GM21360 (cell line): ENCODE results near the gene MYORG.

Experiments
- ATAC-seq: cut with Tn5 transposase; IDR thresholded peaks from one replicate; pipeline ENCODE4 v1.9.1; 2021; ENCODE audit warnings: mild to moderate bottlenecking, moderate library complexity; ENCODE audit not compliant: unreplicated experiment

The MYORG gene

GRCh38 chr9:34385561-34386230 is 9.0 kb upstream of the MYORG start:
- no peak for ATAC-seq

- ATAC-seq: no peak
Observed at GRCh38 chr9:34384368-34385165, 7.9 kb upstream of the MYORG start.

- no peak for ATAC-seq
Observed at GRCh38 chr9:34383904-34384303, 7.2 kb upstream of the MYORG start.

GRCh38 chr9:34382879-34383278 is 6.2 kb upstream of the MYORG start:
- ATAC-seq: no peak

- ATAC-seq: no peak
Observed at GRCh38 chr9:34382054-34382453, 5.4 kb upstream of the MYORG start.

GRCh38 chr9:34381323-34381722 is 4.6 kb upstream of the MYORG start:
- ATAC-seq: no peak

GRCh38 chr9:34380511-34381315 is 4.0 kb upstream of the MYORG start:
- ATAC-seq: no peak

- ATAC-seq: no peak
Observed at GRCh38 chr9:34380034-34380510, 3.4 kb upstream of the MYORG start.

- no peak for ATAC-seq
Observed at GRCh38 chr9:34379334-34380033, 2.8 kb upstream of the MYORG start.

GRCh38 chr9:34378376-34379060 is 1.8 kb upstream of the MYORG start:
- ATAC-seq: no peak

GRCh38 chr9:34377404-34377746 is 677 bp upstream of the MYORG start:
- ATAC-seq: no peak

- peak; percentile 14 for ATAC-seq
Observed at GRCh38 chr9:34375901-34376595, 650 bp downstream of the MYORG start.

- no peak for ATAC-seq
Observed at GRCh38 chr9:34374905-34375552, 1.7 kb downstream of the MYORG start.

GRCh38 chr9:34374339-34374738 is 2.4 kb downstream of the MYORG start:
- ATAC-seq: no peak

- ATAC-seq: no peak
Observed at GRCh38 chr9:34373749-34374148, 2.9 kb downstream of the MYORG start.

GRCh38 chr9:34372467-34373011 is 4.2 kb downstream of the MYORG start:
- no peak for ATAC-seq

- no peak for ATAC-seq
Observed at GRCh38 chr9:34371886-34372466, 4.7 kb downstream of the MYORG start.

GRCh38 chr9:34370970-34371880 is 5.5 kb downstream of the MYORG start:
- ATAC-seq: no peak
